Naive B cell (primary cell): ENCODE data around the gene EPB41L1. TPM values are rescaled to one million over a fixed set of nuclear protein-coding genes. Genes with fewer than 3 reads are reported as not detected.

ENCODE experiments used
- ATAC-seq, 2 donors: fragments of 150-1000 bp; cut with Tn5 transposase; 2 replicates each; pipeline ENCODE4 v1.10.0; 2021; ENCODE audit warnings: low read depth in 2 of 2, mild to moderate bottlenecking in 2 of 2, moderate library complexity in 2 of 2
- DNase-seq: peaks from one replicate; pipeline ENCODE4 v3.0.0; 2022
- H3K27ac Mint-ChIP-seq, 6 donors: one replicate each; pipeline ENCODE4 v1.8.0; 2020 to 2022; ENCODE audit warnings: mild to moderate bottlenecking in 6 of 6, mixed read lengths in 6 of 6, moderate library complexity in 5 of 6, inconsistent platforms in 2 of 6
- H3K27me3 Mint-ChIP-seq, 3 donors: one replicate each; pipeline ENCODE4 v1.8.0; 2021 to 2022; ENCODE audit warnings: mixed read lengths in 3 of 3, mild to moderate bottlenecking in 1 of 3
- H3K36me3 Mint-ChIP-seq, 2 donors: one replicate each; pipeline ENCODE4 v1.8.0; 2020 to 2022; ENCODE audit warnings: mixed read lengths in 2 of 2, inconsistent platforms in 1 of 2, mild to moderate bottlenecking in 1 of 2
- H3K4me1 Mint-ChIP-seq, 3 donors: one replicate each; pipeline ENCODE4 v1.8.0; 2020 to 2022; ENCODE audit warnings: mixed read lengths in 3 of 3, inconsistent platforms in 1 of 3, mild to moderate bottlenecking in 1 of 3, moderate library complexity in 1 of 3
- H3K4me3 Mint-ChIP-seq, 8 donors: one replicate each; pipeline ENCODE4 v1.8.0; 2020 to 2022; ENCODE audit warnings: mild to moderate bottlenecking in 8 of 8, mixed read lengths in 8 of 8, moderate library complexity in 8 of 8, inconsistent platforms in 2 of 8
- H3K9me3 Mint-ChIP-seq, 7 donors: one replicate each; pipeline ENCODE4 v1.8.0; 2020 to 2022; ENCODE audit warnings: mixed read lengths in 7 of 7, mild to moderate bottlenecking in 5 of 7, inconsistent platforms in 2 of 7, moderate library complexity in 1 of 7
- polyA plus RNA-seq, 6 donors: library from polyadenylated mRNA; unstranded; fragments of 300-500 nt; fragmentation: Illumina TruSeq; gene quantifications; one replicate each; pipeline ENCODE4 v1.2.3, GENCODE V29; 2021; ENCODE audit warnings: low read depth in 6 of 6

Gene EPB41L1
- polyA plus RNA-seq: not detected

DNA sequence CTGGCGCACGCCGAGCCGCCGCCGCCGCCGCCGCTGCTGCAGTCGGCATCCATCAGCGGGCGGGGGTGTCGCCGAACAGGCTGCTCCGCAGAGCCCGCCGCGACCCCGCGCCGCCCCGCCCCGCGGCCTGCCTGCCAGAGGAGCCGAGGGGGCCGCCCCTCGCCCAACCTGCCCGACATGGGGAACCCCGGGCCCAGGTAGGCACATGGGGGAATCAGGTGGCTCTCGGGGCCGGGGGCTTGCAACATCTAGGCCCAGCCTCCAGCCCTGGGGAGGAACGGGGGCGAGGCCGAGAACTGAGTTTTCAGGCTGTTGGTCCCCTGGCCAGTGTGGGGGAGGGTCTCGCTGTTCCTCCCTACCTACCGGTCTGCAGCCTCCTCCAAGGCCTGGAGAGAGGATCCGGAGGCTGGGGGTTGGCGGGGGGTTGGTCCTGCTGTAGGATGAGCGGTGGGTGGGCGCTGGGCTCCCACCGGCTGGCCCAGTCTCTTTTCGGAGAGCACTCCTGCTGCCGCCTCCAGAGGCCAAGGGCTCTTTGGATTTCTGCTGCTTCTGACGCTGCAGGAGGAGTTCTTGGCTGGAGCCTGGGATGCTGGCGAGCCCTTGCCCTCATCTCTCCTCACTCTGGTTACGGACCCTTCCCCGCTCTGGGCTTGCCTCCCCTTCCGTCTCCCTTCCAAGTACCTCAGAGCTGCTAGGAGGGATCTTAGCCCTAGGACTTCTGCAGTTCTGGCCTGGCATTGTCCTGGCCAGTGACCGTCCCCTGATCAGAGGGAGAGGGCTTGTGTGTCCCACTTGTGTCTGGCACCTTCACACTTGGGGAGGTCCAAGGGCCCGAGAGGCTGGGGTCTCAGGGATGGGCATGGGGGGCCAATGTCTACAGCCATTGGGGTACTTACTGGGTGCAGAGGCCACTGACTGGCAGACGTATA lies at the start of gene EPB41L1:
EPB41L1 (plus strand) TSS at position 41 of the 929 bp plus-strand sequence. CDS start 19,038 bp downstream, outside the sequence.
- H3K27ac Mint-ChIP-seq: peak within 1 kb of the TSS in 1 of 6 donors; percentile 53
- H3K9me3 Mint-ChIP-seq: no peaks in the 10 kb centered on the region
- peaks cover 14 to 46% (median 38%) of the 10 kb centered on the region in 3 donors for H3K27me3 Mint-ChIP-seq
- DNase-seq (peak; percentile 9), ATAC-seq (no peak)
- peak within 1 kb of the TSS in 7 of 8 donors; percentile 53 to 81 (median 72) for H3K4me3 Mint-ChIP-seq
- no peaks in the 10 kb centered on the region for H3K36me3 Mint-ChIP-seq
- H3K4me1 Mint-ChIP-seq: peaks cover 8 to 21% (median 18%) of the 10 kb centered on the region in 3 donors

DNA sequence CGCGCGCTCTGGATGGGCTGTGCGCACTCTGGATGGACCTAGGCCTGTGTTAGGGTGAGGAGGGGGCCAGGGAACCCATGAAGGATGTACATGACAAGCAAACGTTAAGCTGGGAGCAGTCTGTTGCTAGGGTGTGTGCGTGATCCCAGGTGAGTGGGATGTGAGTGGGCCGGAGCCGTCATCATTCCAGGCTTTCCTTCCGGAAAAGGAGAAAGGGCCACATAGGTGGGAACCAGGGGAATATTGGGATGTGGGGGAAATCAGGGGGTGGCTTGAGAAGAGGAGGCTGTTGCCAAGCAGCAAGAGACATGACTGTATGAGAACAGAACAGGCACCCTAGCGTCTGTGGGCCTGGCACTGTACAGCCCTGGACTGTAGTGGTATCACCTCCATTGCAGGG lies 49.7 kb upstream of the EPB41L1 start:
- Mint-ChIP-seq H3K36me3 (no peaks in the 10 kb centered on the region), H3K9me3 (no peaks in the 10 kb centered on the region), H3K27me3 (peaks cover 0 to 6% (median 5%) of the 10 kb centered on the region in 3 donors), H3K4me1 (peaks cover 0 to 5% (median 0%) of the 10 kb centered on the region in 3 donors), H3K27ac (no peak overlapping the region), H3K4me3 (peak overlapping the region in 1 of 8 donors; percentile 23)
- no peak for DNase-seq
- no peak for ATAC-seq

DNA sequence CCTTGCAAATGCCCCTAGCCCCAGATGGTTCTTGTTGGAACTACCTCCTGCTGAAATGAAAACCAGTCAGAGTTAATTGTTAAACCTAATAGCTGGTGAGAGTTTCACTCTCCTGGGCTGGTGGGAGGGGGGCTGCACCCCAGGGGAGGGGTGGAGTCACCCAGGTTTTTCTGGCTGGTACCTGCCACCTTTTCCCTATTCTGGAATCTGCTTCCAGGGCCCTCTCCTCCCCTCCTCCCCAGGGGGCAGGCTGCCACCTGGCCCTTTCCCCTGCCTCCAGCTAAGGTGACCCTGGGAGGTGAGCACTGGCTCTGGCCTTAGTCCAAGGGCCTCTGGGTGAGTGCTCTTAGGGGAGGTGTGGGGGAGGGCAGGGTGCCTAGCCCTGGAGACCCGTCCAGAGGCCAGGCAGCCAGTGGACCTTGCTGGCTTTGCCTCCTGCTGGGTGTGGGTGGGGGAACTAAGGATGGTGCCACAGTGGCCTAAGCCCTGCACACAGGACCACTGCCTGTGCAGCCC lies 48.8 kb upstream of the EPB41L1 start:
- no peaks in the 10 kb centered on the region for H3K36me3 Mint-ChIP-seq
- H3K27ac Mint-ChIP-seq: no peak overlapping the region
- peaks cover 0 to 6% (median 5%) of the 10 kb centered on the region in 3 donors for H3K27me3 Mint-ChIP-seq
- no peaks in the 10 kb centered on the region for H3K9me3 Mint-ChIP-seq
- H3K4me1 Mint-ChIP-seq: peaks cover 0 to 3% (median 0%) of the 10 kb centered on the region in 3 donors
- H3K4me3 Mint-ChIP-seq: no peak overlapping the region
- DNase-seq (no peak), ATAC-seq (no peak)

DNA sequence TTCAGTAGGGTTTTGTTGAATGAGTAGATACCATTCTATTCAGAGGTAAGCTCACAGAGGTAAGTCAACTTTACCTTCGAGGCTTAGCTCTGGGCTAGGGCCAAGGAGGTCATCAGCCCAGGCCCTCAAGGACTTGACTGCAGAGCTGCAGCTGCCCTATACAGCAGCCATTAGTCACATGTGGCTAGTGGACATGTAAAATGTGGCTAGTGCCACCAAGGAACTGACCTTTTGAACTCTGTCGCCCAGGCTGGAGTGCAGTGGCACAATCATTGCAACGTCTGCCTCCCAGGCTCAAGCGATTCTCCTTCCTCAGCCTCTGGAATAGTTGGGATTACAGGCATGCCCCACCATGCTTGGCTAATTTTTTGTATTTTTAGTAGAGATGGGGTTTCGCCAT lies 47.9 kb upstream of the EPB41L1 start:
- Mint-ChIP-seq H3K36me3 (no peaks in the 10 kb centered on the region), H3K4me1 (peaks cover 0 to 3% (median 0%) of the 10 kb centered on the region in 3 donors), H3K9me3 (no peaks in the 10 kb centered on the region), H3K27me3 (peaks cover 0 to 6% (median 5%) of the 10 kb centered on the region in 3 donors), H3K27ac (no peak overlapping the region), H3K4me3 (no peak overlapping the region)
- no peak for ATAC-seq
- no peak for DNase-seq

DNA sequence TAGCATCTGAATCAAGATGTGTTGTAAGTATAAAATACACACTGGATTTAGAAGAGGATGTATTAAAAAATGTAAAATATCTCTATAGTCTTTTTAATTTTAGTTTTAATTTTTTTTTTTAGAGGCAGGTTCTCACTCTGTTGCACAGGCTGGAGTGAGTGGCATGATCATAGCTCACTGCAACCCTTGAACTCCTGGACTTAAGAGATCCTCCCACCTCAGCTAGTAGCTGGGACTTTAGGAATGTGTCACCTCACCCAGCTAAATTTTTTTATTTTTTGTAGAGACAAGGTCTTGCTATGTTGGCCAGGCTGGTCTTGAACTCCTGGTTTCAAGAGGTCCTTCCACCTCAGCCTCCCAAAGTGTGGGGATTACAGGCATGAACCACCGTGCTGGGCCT lies 46.7 kb upstream of the EPB41L1 start:
- H3K27me3 Mint-ChIP-seq: peaks cover 0 to 5% (median 3%) of the 10 kb centered on the region in 3 donors
- H3K36me3 Mint-ChIP-seq: no peaks in the 10 kb centered on the region
- no peak for DNase-seq
- H3K4me3 Mint-ChIP-seq: no peak overlapping the region
- H3K4me1 Mint-ChIP-seq: peaks cover 0 to 4% (median 0%) of the 10 kb centered on the region in 3 donors
- no peak for ATAC-seq
- no peak overlapping the region for H3K27ac Mint-ChIP-seq
- H3K9me3 Mint-ChIP-seq: no peaks in the 10 kb centered on the region

DNA sequence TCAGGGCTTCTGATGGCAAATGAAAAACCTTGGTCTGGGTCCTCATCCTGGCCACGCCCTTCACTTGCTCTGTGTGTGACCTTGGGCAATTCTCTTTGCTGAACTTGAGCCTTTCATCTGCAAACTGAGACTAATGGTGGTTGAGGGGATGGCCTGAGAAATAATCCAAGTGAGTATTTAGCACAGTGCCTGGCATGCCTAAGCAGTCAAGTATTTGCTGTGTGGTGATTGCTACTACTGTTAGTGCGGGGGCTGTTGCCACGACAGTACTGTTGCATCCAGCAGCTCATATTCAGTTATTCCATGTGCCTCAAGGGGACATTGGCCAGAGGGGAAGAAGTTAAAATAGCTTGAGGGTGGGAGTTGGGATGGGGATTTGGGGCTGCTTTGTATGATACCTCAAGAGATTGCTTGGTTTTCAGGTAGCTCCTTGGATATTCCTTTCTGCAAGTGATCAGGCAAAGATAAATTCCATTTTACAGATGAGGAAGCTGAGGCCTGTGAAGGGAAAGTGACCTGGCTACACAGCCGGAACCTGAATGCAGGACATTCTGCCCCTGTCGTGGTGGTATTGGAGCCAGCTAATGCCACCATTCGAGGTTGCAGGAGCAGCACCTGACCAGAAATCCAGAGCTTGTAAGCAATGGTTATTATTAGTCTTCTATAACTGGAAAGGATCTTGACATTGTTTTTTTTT lies 45.1 kb upstream of the EPB41L1 start:
- peaks cover 14 to 16% (median 14%) of the 10 kb centered on the region in 3 donors for H3K4me1 Mint-ChIP-seq
- H3K27me3 Mint-ChIP-seq: no peaks in the 10 kb centered on the region
- H3K36me3 Mint-ChIP-seq: no peaks in the 10 kb centered on the region
- ATAC-seq (no peak), DNase-seq (no peak)
- H3K4me3 Mint-ChIP-seq: no peak overlapping the region
- peaks cover 0 to 4% (median 0%) of the 10 kb centered on the region in 7 donors for H3K9me3 Mint-ChIP-seq
- H3K27ac Mint-ChIP-seq: no peak overlapping the region

DNA sequence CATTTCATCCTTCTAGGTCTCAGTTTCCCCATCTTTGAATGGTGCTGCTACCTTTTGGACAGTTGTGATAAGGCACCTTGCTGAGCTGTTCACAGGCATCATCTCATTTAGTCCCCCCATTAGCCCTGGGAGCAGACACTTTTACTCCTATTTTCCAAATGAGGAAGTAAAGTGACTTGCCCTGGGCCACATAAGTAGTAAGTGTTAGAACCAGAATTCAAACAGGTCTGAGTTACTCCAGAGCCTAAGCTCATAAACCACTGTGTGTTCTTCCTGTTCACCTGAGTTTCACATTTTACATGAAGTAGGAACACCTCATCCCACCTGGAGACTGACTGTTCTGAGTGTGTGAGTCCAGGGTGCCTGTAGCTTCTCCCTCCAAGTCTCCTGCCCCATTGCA lies 43.5 kb upstream of the EPB41L1 start:
- no peak for DNase-seq
- Mint-ChIP-seq H3K9me3 (peaks cover 0 to 4% (median 0%) of the 10 kb centered on the region in 7 donors), H3K4me1 (peaks cover 19 to 21% (median 20%) of the 10 kb centered on the region in 3 donors), H3K4me3 (no peak overlapping the region), H3K36me3 (no peaks in the 10 kb centered on the region), H3K27ac (peak overlapping the region in 1 of 6 donors; percentile 37), H3K27me3 (no peaks in the 10 kb centered on the region)
- no peak for ATAC-seq

DNA sequence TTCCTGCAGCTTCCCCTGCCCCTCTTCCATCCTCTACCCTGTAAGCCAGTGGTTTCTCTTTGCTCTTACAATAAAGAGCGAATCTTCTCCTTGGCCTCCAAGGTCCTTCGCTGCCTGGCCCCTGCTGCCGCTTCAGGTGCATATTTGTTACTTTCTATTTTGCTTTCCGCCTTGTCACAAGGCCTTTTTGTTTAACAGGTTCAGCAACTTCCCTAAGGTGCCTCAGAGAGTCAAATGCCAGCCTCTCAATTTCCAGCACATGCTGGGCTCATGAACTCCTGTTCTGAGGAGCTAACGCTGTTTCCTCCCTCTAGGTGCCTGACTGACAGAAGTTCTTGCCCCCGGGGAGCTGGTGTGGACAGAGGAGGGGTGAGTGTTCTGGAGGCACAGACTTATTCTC lies 42.4 kb upstream of the EPB41L1 start:
- Mint-ChIP-seq H3K4me1 (peaks cover 19 to 24% (median 20%) of the 10 kb centered on the region in 3 donors), H3K9me3 (peaks cover 0 to 4% (median 0%) of the 10 kb centered on the region in 7 donors), H3K4me3 (no peak overlapping the region), H3K36me3 (no peaks in the 10 kb centered on the region), H3K27ac (peak overlapping the region in 1 of 6 donors; percentile 52), H3K27me3 (no peaks in the 10 kb centered on the region)
- ATAC-seq: no peak
- DNase-seq: no peak

DNA sequence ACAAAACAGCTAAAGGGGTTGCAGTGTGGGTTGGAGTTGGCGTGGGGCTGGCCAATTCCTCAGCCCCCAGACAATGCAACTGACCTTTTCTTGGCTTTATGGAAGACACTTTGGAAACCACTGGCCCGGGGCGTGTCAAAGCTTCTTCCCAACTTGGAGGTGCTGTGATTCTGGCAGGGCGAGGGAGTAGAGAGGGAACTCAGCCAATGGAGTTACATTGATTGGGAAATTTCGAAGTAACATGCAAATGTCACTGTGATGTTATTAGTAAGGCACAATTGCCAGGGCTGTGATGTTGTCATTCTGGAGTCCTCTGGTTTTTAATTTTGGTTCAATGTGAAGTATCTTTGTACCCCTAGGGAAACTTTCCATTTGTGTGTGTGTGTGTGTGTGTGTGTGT lies 41.5 kb upstream of the EPB41L1 start:
- H3K27me3 Mint-ChIP-seq: no peaks in the 10 kb centered on the region
- no peak for DNase-seq
- H3K4me3 Mint-ChIP-seq: peak overlapping the region in 1 of 8 donors; percentile 20
- peaks cover 19 to 24% (median 20%) of the 10 kb centered on the region in 3 donors for H3K4me1 Mint-ChIP-seq
- no peaks in the 10 kb centered on the region for H3K36me3 Mint-ChIP-seq
- peak overlapping the region in 3 of 6 donors; percentile 26 to 85 (median 68) for H3K27ac Mint-ChIP-seq
- ATAC-seq: no peak
- H3K9me3 Mint-ChIP-seq: peaks cover 0 to 4% (median 0%) of the 10 kb centered on the region in 7 donors

DNA sequence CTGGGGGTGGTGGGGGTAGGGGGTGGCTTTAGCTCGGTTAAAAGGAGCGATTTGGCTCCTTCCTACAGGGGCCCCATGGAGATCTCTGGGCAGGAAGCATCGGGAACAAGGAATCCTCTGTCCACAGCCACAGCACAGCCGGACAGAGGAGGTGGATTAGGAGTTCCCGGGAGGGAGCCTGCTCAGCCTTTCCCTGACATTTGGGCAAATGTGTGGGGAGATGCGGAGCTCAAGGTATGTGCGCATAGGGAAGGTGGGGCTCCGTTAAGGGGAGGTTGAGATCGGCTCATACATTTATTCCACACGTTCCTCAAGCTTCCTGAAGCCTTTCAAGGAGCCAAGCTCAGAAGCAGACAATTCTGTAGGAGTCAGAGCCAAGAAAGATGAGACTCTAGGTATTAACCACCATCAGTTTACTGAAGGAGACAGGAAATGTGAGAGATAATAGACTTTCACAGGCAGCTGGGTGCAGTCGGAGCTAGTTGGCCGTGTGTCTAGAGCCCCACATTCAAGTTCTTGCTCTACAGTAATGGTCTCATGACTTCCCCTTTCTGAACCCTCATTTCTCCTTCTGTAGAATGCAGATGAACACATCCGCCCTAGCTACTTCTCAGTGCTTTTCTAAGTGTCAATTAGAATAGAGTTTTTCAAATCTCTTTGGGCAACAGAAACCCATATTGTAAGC lies 40.8 kb upstream of the EPB41L1 start:
- ATAC-seq: peak; percentile 98 to 99
- Mint-ChIP-seq H3K4me3 (peak overlapping the region in 2 of 8 donors; percentile 7 to 33), H3K27ac (peak overlapping the region in 2 of 6 donors; percentile 26 to 69), H3K27me3 (peaks cover 0 to under 1% (median 0%) of the 10 kb centered on the region in 3 donors), H3K9me3 (peaks cover 0 to 4% (median 0%) of the 10 kb centered on the region in 7 donors), H3K36me3 (no peaks in the 10 kb centered on the region), H3K4me1 (peaks cover 19 to 24% (median 20%) of the 10 kb centered on the region in 3 donors)
- DNase-seq: peak; percentile 38

DNA sequence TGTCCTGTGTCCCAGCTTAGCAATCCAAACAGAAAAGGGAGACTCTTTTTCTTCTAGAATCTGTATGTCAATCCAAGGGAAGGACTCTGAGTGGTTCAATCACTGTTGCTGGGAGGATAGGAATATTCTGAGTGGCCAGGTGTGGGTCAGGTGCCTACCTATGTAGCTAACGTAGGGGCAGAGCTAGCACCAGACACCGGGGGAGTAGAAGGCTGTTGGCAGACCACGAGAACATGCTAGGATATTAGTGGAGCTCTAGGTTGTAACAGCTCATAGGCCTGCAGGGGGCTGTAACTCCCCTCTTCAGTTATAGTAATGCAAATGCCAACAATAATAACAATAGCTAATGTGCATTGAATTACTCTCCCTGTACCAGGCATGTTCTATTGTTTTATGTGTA lies 39.8 kb upstream of the EPB41L1 start:
- DNase-seq (no peak), ATAC-seq (no peak)
- H3K27me3 Mint-ChIP-seq: peaks cover 3 to 11% (median 9%) of the 10 kb centered on the region in 3 donors
- peaks cover 19 to 24% (median 20%) of the 10 kb centered on the region in 3 donors for H3K4me1 Mint-ChIP-seq
- H3K27ac Mint-ChIP-seq: peak overlapping the region in 1 of 6 donors; percentile 33
- H3K36me3 Mint-ChIP-seq: no peaks in the 10 kb centered on the region
- peaks cover 0 to 4% (median 0%) of the 10 kb centered on the region in 7 donors for H3K9me3 Mint-ChIP-seq
- H3K4me3 Mint-ChIP-seq: no peak overlapping the region

DNA sequence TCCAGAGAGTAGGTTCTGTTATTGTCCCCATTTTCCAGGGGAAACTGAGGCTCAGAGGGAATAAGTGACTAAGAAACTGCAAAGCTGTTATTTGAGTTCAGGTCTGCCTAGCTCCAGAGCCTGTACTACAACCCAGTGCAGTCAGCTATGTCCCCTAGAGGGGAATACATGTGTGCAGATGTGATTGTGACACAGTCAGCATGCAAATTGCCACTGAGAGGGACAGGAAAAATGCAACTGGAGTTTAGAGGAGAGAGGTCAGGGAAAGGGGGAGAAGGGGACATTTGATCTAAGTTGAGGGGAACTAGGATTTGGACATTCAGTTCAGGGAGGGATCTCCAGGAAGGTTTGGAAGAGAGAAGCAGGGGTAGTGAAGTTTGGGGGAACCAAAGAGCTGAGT lies 38.6 kb upstream of the EPB41L1 start:
- peaks cover 9 to 22% (median 20%) of the 10 kb centered on the region in 3 donors for H3K27me3 Mint-ChIP-seq

More for the DNA sequence above, 38.6 kb upstream of the EPB41L1 start:
- peak overlapping the region in 1 of 6 donors; percentile 2 for H3K27ac Mint-ChIP-seq
- no peaks in the 10 kb centered on the region for H3K36me3 Mint-ChIP-seq
- no peak for ATAC-seq
- H3K4me3 Mint-ChIP-seq: no peak overlapping the region
- peaks cover 19 to 21% (median 20%) of the 10 kb centered on the region in 3 donors for H3K4me1 Mint-ChIP-seq
- H3K9me3 Mint-ChIP-seq: peaks cover 0 to 4% (median 0%) of the 10 kb centered on the region in 7 donors
- no peak for DNase-seq
